ENCODE measurements around the gene CUL1.

Gene CUL1

DNA sequence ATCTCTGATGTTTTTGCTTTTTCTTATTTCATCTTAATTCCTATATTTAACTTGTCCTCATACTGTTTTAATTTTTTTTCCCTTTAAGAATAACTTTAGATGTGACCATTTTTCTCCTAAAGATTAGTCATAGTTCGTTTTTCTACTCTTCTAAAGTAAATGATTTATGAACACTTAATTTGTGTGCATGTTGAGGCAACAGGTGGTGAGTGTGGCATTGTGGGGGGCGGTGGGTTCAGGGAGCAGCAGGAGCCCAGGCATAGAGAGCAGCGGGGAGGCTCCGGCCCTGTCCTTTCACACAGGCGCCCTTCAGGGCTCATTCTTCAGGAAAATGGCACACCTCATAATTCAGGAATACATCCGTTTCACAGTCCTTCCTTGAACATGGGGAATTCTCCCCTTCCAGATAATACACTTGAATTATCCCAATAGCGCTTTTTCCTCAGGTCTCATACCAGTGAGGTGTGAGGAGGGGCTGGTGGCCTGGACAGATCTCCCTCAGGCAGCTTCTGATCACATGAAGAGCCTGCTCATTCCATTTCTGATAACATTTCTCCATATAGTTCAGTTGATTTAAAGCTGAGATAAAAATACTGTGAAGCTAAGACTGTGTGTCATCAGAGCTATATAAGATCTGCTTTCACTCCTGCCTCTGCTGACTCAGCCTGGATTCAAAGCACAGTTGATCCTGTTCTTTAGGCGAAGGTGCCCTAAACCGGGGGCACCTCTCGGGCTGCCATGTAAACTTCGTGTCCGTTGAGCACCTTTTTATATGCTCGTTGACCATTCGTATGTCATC is 40.2 kb downstream of the CUL1 start:
- no peaks in the 10 kb centered on the region for H3K27me3 ChIP-seq (ENCODE audit: control insufficient read depth in 1 of 2, insufficient read depth in 1 of 2, low read length in 2 of 2)
- DNase-seq: peak; percentile 52
- no peak overlapping the region for H3K23ac ChIP-seq (ENCODE audit: low read length in 2 of 2)
- H3K79me1 ChIP-seq (replicated peaks; ENCODE audit: low read length, poor library complexity, severe bottlenecking): peaks cover 19% of the 10 kb centered on the region
- peaks cover 8 to 77% of the 10 kb centered on the region in 2 experiments for H3K36me3 ChIP-seq (ENCODE audit: control insufficient read depth in 1 of 2, insufficient read depth in 2 of 2, low read depth in 1 of 2, low read length in 2 of 2)
- no peak overlapping the region for H4K91ac ChIP-seq (ENCODE audit: low read length)
- peak overlapping the region in 1 of 2 experiments; percentile 55 for H3K14ac ChIP-seq (ENCODE audit: low read length in 2 of 2)
- 91% methylated on average over 9 of the region's 14 CpGs for WGBS
- no peaks in the 10 kb centered on the region for H3K9me3 ChIP-seq (ENCODE audit: control insufficient read depth, low read length)
- no peak overlapping the region for H2BK15ac ChIP-seq (ENCODE audit: low read depth, poor library complexity, severe bottlenecking)
- H3K4ac ChIP-seq (ENCODE audit: low read depth in 1 of 2, low read length in 2 of 2): no peak overlapping the region
- no peak overlapping the region for H2BK12ac ChIP-seq (ENCODE audit: low read length in 2 of 2)
- peak overlapping the region; percentile 82 for H3K27ac ChIP-seq (ENCODE audit: low read length, poor library complexity, severe bottlenecking)
- H3K4me3 ChIP-seq (ENCODE audit: insufficient read depth in 1 of 2, low read depth in 1 of 2, low read length in 2 of 2): no peak overlapping the region
- H2AK5ac ChIP-seq (ENCODE audit: low read length, severe bottlenecking): no peak overlapping the region
- peak overlapping the region; percentile 52 for H3K4me2 ChIP-seq (ENCODE audit: low read length, poor library complexity, severe bottlenecking)
- H2BK120ac ChIP-seq (ENCODE audit: low read depth, low read length): no peak overlapping the region
- no peak overlapping the region for H4K8ac ChIP-seq (ENCODE audit: low read length)
- H2BK5ac ChIP-seq (ENCODE audit: low read depth, low read length, poor library complexity, severe bottlenecking): no peak overlapping the region
- H3K4me1 ChIP-seq (ENCODE audit: control insufficient read depth, insufficient read depth, low read depth, low read length): peaks cover 11% of the 10 kb centered on the region
- no peak overlapping the region for H2AFZ ChIP-seq (ENCODE audit: low read depth, low read length)
- no peak overlapping the region for H3K18ac ChIP-seq (ENCODE audit: low read depth in 1 of 2, low read length in 2 of 2)
- H3K9ac ChIP-seq (ENCODE audit: low read length): no peak overlapping the region

DNA sequence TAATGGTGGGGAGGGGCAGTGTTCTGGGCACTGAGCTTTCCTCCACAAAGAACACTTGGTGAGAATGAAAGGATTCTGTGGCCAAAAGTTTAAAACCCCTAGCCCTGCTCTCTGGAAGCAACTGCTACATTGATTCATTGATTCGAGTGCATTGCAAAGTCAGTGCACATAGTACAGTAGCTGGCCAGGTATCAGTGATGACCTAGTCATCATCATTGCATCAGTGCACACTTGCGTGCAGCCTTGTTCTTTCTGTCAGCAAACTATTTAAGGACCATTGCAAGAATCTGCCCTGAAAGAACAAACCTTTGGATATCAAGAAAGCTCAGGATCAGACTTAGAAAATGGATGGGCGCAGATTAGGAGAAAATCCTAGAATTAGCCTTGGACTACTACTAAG is 47.4 kb downstream of the CUL1 start:
- Histone ChIP-seq H3K23ac (ENCODE audit: low read length in 2 of 2) (no peak overlapping the region), H3K36me3 (ENCODE audit: control insufficient read depth in 1 of 2, insufficient read depth in 2 of 2, low read depth in 1 of 2, low read length in 2 of 2) (peaks cover 4 to 52% of the 10 kb centered on the region in 2 experiments), H3K9me3 (ENCODE audit: control insufficient read depth, low read length) (no peaks in the 10 kb centered on the region), H2BK120ac (ENCODE audit: low read depth, low read length) (no peak overlapping the region), H4K91ac (ENCODE audit: low read length) (no peak overlapping the region), H3K4me3 (ENCODE audit: insufficient read depth in 1 of 2, low read depth in 1 of 2, low read length in 2 of 2) (no peak overlapping the region), H3K9ac (ENCODE audit: low read length) (no peak overlapping the region), H2BK15ac (ENCODE audit: low read depth, poor library complexity, severe bottlenecking) (no peak overlapping the region), H2BK12ac (ENCODE audit: low read length in 2 of 2) (no peak overlapping the region), H3K27me3 (ENCODE audit: control insufficient read depth in 1 of 2, insufficient read depth in 1 of 2, low read length in 2 of 2) (no peaks in the 10 kb centered on the region), H3K4me2 (ENCODE audit: low read length, poor library complexity, severe bottlenecking) (no peak overlapping the region), H3K14ac (ENCODE audit: low read length in 2 of 2) (no peak overlapping the region), H2BK5ac (ENCODE audit: low read depth, low read length, poor library complexity, severe bottlenecking) (no peak overlapping the region), H3K27ac (ENCODE audit: low read length, poor library complexity, severe bottlenecking) (no peak overlapping the region), H4K8ac (ENCODE audit: low read length) (no peak overlapping the region), H2AK5ac (ENCODE audit: low read length, severe bottlenecking) (no peak overlapping the region), H2AFZ (ENCODE audit: low read depth, low read length) (no peak overlapping the region), H3K4me1 (ENCODE audit: control insufficient read depth, insufficient read depth, low read depth, low read length) (no peaks in the 10 kb centered on the region), H3K79me1 (replicated peaks; ENCODE audit: low read length, poor library complexity, severe bottlenecking) (peaks cover 18% of the 10 kb centered on the region), H3K4ac (ENCODE audit: low read depth in 1 of 2, low read length in 2 of 2) (no peak overlapping the region), H3K18ac (ENCODE audit: low read depth in 1 of 2, low read length in 2 of 2) (no peak overlapping the region)
- 85% methylated on average over 3 of the region's 3 CpGs for WGBS
- no peak for DNase-seq

DNA sequence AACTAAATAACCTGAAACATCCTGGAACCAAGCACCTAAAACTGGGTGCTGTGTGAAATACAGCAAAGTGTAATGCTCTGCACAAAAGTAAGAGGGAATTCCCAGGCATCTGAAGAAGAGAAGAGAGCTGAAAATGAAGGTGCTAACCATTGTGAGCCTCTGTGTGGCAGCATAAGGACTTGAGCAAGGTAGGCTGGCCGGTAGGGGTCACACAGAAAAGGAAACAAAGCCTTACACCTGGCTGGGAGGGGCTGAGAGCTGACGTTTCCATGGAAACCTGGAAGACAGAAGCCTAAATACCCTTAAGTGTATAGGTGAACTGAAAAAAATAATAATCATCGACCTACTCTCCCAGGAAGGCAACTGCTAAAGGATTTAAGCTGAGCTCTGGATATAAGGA is 48.6 kb downstream of the CUL1 start:
- Histone ChIP-seq H3K14ac (ENCODE audit: low read length in 2 of 2) (no peak overlapping the region), H4K8ac (ENCODE audit: low read length) (no peak overlapping the region), H2BK5ac (ENCODE audit: low read depth, low read length, poor library complexity, severe bottlenecking) (no peak overlapping the region), H3K9ac (ENCODE audit: low read length) (no peak overlapping the region), H2AK5ac (ENCODE audit: low read length, severe bottlenecking) (no peak overlapping the region), H2BK120ac (ENCODE audit: low read depth, low read length) (no peak overlapping the region), H3K27ac (ENCODE audit: low read length, poor library complexity, severe bottlenecking) (no peak overlapping the region), H2BK15ac (ENCODE audit: low read depth, poor library complexity, severe bottlenecking) (no peak overlapping the region), H3K4me1 (ENCODE audit: control insufficient read depth, insufficient read depth, low read depth, low read length) (no peaks in the 10 kb centered on the region), H3K23ac (ENCODE audit: low read length in 2 of 2) (no peak overlapping the region), H2BK12ac (ENCODE audit: low read length in 2 of 2) (no peak overlapping the region), H3K79me1 (replicated peaks; ENCODE audit: low read length, poor library complexity, severe bottlenecking) (peaks cover 21% of the 10 kb centered on the region), H3K4me3 (ENCODE audit: insufficient read depth in 1 of 2, low read depth in 1 of 2, low read length in 2 of 2) (no peak overlapping the region), H4K91ac (ENCODE audit: low read length) (no peak overlapping the region), H3K27me3 (ENCODE audit: control insufficient read depth in 1 of 2, insufficient read depth in 1 of 2, low read length in 2 of 2) (no peaks in the 10 kb centered on the region), H3K18ac (ENCODE audit: low read depth in 1 of 2, low read length in 2 of 2) (no peak overlapping the region), H2AFZ (ENCODE audit: low read depth, low read length) (no peak overlapping the region), H3K9me3 (ENCODE audit: control insufficient read depth, low read length) (no peaks in the 10 kb centered on the region), H3K4ac (ENCODE audit: low read depth in 1 of 2, low read length in 2 of 2) (no peak overlapping the region), H3K36me3 (ENCODE audit: control insufficient read depth in 1 of 2, insufficient read depth in 2 of 2, low read depth in 1 of 2, low read length in 2 of 2) (peaks cover 0 to 41% of the 10 kb centered on the region in 2 experiments), H3K4me2 (ENCODE audit: low read length, poor library complexity, severe bottlenecking) (no peak overlapping the region)
- 73% methylated on average over 1 of the region's 3 CpGs for WGBS
- no peak for DNase-seq

DNA sequence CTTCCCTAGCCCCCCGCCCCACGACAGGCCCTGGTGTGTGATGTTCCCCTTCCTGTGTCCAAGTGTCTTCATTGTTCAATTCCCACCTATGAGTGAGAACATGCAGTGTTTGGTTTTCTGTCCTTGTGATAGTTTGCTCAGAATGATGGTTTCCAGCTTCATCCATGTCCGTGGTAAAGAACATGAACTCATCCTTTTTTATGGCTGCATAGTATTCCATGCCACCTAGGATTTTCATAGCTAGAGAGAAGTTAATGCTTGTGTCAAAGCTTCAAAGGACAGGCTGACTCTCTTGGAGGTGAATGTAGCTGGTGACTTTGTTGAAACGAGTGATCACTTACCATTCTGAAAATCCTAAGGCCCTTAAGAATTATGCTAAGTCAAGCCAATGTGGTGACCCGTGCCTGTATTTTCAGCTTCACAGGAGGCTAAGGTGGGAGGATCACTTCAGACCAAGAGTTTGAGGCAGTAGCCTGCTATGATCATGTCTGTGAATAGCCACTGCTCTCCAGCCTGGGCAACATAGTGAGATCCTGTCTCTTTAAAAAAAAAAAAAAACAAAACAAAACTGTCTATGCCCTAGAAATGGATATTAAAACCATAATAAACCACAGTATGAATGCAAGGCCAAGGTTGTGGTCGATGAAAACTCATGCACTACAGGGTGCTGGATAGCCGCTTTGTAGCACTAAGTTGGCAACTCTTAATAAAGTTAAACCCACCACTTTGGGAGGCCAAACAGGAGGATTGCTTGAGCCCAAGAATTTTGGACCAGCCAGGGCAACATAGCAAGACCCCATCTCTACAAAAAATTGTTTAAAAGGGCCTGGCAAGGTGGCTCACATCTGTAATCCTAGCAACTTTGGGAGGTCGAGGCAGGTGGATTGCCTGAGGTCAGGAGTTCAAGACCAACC is 52.0 kb downstream of the CUL1 start:
- Histone ChIP-seq H3K18ac (ENCODE audit: low read depth in 1 of 2, low read length in 2 of 2) (no peak overlapping the region), H4K91ac (ENCODE audit: low read length) (no peak overlapping the region), H2BK120ac (ENCODE audit: low read depth, low read length) (no peak overlapping the region), H3K9ac (ENCODE audit: low read length) (no peak overlapping the region), H3K4me1 (ENCODE audit: control insufficient read depth, insufficient read depth, low read depth, low read length) (no peaks in the 10 kb centered on the region), H3K9me3 (ENCODE audit: control insufficient read depth, low read length) (no peaks in the 10 kb centered on the region), H2AFZ (ENCODE audit: low read depth, low read length) (no peak overlapping the region), H3K27me3 (ENCODE audit: control insufficient read depth in 1 of 2, insufficient read depth in 1 of 2, low read length in 2 of 2) (no peaks in the 10 kb centered on the region), H2BK15ac (ENCODE audit: low read depth, poor library complexity, severe bottlenecking) (no peak overlapping the region), H3K36me3 (ENCODE audit: control insufficient read depth in 1 of 2, insufficient read depth in 2 of 2, low read depth in 1 of 2, low read length in 2 of 2) (peaks cover 0 to 40% of the 10 kb centered on the region in 2 experiments), H3K23ac (ENCODE audit: low read length in 2 of 2) (no peak overlapping the region), H2AK5ac (ENCODE audit: low read length, severe bottlenecking) (no peak overlapping the region), H3K27ac (ENCODE audit: low read length, poor library complexity, severe bottlenecking) (no peak overlapping the region), H2BK5ac (ENCODE audit: low read depth, low read length, poor library complexity, severe bottlenecking) (no peak overlapping the region), H3K79me1 (replicated peaks; ENCODE audit: low read length, poor library complexity, severe bottlenecking) (peaks cover 28% of the 10 kb centered on the region), H3K14ac (ENCODE audit: low read length in 2 of 2) (no peak overlapping the region), H2BK12ac (ENCODE audit: low read length in 2 of 2) (no peak overlapping the region), H3K4ac (ENCODE audit: low read depth in 1 of 2, low read length in 2 of 2) (no peak overlapping the region), H3K4me2 (ENCODE audit: low read length, poor library complexity, severe bottlenecking) (no peak overlapping the region), H4K8ac (ENCODE audit: low read length) (no peak overlapping the region), H3K4me3 (ENCODE audit: insufficient read depth in 1 of 2, low read depth in 1 of 2, low read length in 2 of 2) (no peak overlapping the region)
- no peak for DNase-seq
- 91% methylated on average over 7 of the region's 8 CpGs for WGBS
